Progenitor cell of endocrine pancreas (in vitro differentiated cells): Measurements from ENCODE around the gene HERC5. TPM values are rescaled to one million over a fixed set of nuclear protein-coding genes. Genes with fewer than 3 reads are reported as not detected.
"Not testable (repeated sequence)": the region's sequence is repeated elsewhere in the genome, so short reads cannot be mapped to it uniquely, and the experiment has no call there.

ENCODE experiments used
- DNase-seq: peaks from one replicate; pipeline ENCODE4 v3.0.0; 2021; ENCODE audit warnings: low spot score; ENCODE audit not compliant: unreplicated experiment
- H3K27ac Mint-ChIP-seq: 2 replicates; pipeline ENCODE4 v1.8.0; 2021; ENCODE audit warnings: mild to moderate bottlenecking, moderate library complexity, mixed read lengths
- H3K27me3 Mint-ChIP-seq: 2 replicates; pipeline ENCODE4 v1.8.0; 2021; ENCODE audit warnings: mixed read lengths
- H3K36me3 Mint-ChIP-seq: 2 replicates; pipeline ENCODE4 v1.8.0; 2022; ENCODE audit warnings: mixed read lengths; ENCODE audit not compliant: insufficient read depth
- H3K4me1 Mint-ChIP-seq: 2 replicates; pipeline ENCODE4 v1.8.0; 2021; ENCODE audit warnings: low read depth, mixed read lengths
- H3K4me3 Mint-ChIP-seq: 2 replicates; pipeline ENCODE4 v1.8.0; 2021; ENCODE audit warnings: low read depth, mild to moderate bottlenecking, moderate library complexity, mixed read lengths
- H3K9me3 Mint-ChIP-seq: 2 replicates; pipeline ENCODE4 v1.8.0; 2021; ENCODE audit warnings: low read depth, mixed read lengths
- total RNA-seq: library from RNA; stranded (reverse); gene quantifications from 2 replicates; pipeline ENCODE4 v1.2.1, GENCODE V29; 2021
- TF ChIP-seq, protein P1 (sequence below): fragments of 200-600 bp; sonication (generic); IDR thresholded peaks from one replicate; pipeline ENCODE4 v1.5.0; 2021; ENCODE audit warnings: antibody characterized with exemption, mild to moderate bottlenecking; ENCODE audit not compliant: unreplicated experiment

HERC5 gene
- total RNA-seq, 1 donor from 2014 or later = 2.6 TPM

DNA sequence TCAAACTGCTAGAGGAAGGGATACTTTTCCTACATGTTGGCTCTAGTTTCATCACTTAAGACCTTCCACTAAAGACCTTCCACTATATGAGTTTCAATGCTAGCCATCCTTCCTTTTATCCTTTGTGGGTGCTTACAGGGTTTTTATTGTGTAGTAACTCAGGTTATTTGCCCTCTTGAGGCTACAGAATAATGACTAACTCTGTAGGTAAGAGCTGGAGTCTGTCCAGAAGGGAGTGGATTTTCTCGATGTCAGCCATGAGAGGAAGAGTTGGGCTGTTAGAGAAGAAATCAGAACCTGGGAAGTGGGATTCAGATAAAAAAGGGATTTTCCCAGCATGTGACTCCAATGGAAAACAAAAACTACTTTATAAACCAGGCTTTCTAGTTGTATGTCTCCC lies 27.5 kb upstream of the HERC5 start:
- peaks cover 7% of the 10 kb centered on the region for H3K36me3 Mint-ChIP-seq
- H3K27ac Mint-ChIP-seq = no peak overlapping the region
- TF ChIP-seq, protein P1, sequence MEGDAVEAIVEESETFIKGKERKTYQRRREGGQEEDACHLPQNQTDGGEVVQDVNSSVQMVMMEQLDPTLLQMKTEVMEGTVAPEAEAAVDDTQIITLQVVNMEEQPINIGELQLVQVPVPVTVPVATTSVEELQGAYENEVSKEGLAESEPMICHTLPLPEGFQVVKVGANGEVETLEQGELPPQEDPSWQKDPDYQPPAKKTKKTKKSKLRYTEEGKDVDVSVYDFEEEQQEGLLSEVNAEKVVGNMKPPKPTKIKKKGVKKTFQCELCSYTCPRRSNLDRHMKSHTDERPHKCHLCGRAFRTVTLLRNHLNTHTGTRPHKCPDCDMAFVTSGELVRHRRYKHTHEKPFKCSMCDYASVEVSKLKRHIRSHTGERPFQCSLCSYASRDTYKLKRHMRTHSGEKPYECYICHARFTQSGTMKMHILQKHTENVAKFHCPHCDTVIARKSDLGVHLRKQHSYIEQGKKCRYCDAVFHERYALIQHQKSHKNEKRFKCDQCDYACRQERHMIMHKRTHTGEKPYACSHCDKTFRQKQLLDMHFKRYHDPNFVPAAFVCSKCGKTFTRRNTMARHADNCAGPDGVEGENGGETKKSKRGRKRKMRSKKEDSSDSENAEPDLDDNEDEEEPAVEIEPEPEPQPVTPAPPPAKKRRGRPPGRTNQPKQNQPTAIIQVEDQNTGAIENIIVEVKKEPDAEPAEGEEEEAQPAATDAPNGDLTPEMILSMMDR = no peak
- H3K4me1 Mint-ChIP-seq = peaks cover 7% of the 10 kb centered on the region
- H3K27me3 Mint-ChIP-seq = no peaks in the 10 kb centered on the region
- H3K4me3 Mint-ChIP-seq = no peak overlapping the region
- no peak for DNase-seq
- H3K9me3 Mint-ChIP-seq = peaks cover 4% of the 10 kb centered on the region

DNA sequence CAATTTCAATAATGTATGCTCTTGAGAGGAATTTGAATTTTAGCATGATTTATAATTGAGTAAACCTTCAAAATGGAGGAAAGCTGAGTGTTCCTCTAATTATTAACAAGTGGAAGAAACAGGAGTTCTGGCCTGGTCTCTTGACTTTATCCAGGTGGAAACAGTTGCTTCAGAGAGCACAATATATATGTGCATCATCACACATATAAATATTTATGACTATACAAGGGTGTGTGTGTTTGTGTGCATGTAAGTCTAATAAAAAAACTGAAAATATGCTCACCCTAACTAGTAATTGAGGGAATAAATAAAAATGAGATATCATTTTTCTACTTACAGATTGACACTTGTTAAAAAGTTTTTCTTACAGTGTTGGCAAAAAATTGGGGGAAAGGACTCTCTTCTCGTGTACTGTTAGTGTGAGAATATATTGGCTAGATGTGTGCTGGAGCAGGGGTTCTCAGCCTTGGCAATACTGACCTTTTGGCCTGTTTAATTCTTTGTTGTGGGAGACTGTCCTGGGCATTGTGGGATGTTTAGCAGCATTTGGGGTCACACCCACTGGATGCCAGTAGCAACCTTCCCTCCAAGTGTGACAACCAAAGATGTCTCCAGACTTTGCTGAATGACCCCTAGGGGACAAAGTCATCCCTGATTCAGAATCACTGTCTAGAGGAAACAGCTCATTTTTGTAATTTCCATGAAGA lies 20.8 kb upstream of the HERC5 start:
- H3K27ac Mint-ChIP-seq = no peak overlapping the region
- DNase-seq = no peak
- peaks cover 4% of the 10 kb centered on the region for H3K9me3 Mint-ChIP-seq
- TF ChIP-seq, protein P1 = no peak
- H3K4me1 Mint-ChIP-seq = no peaks in the 10 kb centered on the region
- peaks cover 9% of the 10 kb centered on the region for H3K36me3 Mint-ChIP-seq
- no peaks in the 10 kb centered on the region for H3K27me3 Mint-ChIP-seq
- H3K4me3 Mint-ChIP-seq = no peak overlapping the region

- H3K4me3 Mint-ChIP-seq, H3K4me1 Mint-ChIP-seq, H3K27me3 Mint-ChIP-seq, DNase-seq, H3K9me3 Mint-ChIP-seq, H3K27ac Mint-ChIP-seq: not testable (repeated sequence)
- peaks cover 16% of the 10 kb centered on the region for H3K36me3 Mint-ChIP-seq
Observed at GRCh38 chr4:88437873-88438272, 19.0 kb upstream of the HERC5 start.

DNA sequence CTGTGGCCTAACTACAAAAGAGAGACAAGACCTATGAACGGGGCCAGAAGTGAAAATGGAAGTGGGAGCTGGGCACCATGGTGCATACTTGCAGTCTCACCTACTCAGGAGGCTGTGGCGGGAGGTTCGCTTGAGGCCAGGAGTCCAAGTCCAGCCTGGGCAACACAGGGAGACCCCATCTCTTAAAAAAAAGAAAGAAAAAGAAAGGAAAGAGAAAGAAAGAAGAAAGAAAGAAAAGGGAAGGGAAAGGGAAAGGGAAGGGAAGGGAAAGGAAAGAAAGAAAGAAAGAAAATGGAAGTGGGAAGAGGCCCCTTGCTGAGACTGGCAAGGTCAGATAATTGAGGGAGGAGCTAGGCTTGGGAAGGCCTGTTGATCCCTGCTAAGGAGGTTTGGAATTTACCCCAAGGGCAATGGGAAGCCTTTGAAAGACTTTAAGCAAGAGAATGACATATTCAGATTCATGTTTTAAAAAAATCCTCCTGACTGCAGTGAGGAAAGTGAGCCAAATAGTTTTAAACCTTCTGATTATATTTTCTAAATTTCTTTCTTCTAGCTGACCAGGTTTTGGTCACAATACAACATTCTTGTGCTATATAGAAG lies 17.7 kb upstream of the HERC5 start:
- TF ChIP-seq, protein P1 = no peak
- H3K27me3 Mint-ChIP-seq = no peaks in the 10 kb centered on the region
- H3K36me3 Mint-ChIP-seq = peaks cover 11% of the 10 kb centered on the region
- H3K9me3 Mint-ChIP-seq = peaks cover 9% of the 10 kb centered on the region
- H3K4me1 Mint-ChIP-seq = no peaks in the 10 kb centered on the region
- H3K27ac Mint-ChIP-seq = peak overlapping the region; percentile 18
- no peak overlapping the region for H3K4me3 Mint-ChIP-seq
- no peak for DNase-seq

DNA sequence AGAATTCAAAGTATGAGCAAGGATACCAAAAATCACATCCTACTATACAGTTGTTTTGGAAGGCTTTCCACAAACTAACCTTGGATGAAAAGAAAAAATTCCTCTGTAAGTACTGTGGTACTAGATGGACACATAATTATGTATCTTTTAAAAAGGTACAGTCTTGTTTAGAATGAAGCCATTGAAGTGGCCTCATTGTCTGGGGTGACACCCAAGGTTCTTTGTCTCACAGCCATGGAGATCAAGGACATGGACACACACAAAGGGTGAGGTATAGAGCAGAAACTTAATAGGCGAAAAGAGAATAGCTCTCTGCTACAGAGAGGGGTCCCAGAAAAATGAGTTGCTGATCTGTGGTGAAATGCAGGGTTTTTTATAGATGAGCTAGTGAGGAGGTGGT lies 16.8 kb upstream of the HERC5 start:
- no peak overlapping the region for H3K27ac Mint-ChIP-seq
- TF ChIP-seq, protein P1 = no peak

DNA sequence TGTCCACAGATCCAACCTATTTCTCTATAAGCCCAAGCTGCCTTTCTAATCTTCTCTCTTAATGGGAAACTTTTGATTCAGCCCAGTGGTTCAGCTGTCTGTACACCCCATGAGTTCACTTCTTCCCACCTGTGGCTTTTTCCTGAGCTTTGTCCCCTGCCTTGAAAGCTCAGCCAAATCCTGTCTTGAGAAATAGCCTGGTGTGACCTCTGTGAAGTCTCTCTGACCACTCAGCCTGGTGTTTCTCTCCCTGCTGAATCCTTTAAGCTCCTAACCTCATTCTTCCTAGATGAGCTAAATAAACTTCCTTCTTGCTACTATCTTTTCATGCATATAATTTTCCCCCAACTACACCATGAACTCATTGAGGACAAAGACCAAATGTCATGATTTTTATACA lies 15.2 kb upstream of the HERC5 start:
- no peak overlapping the region for H3K27ac Mint-ChIP-seq
- no peak overlapping the region for H3K4me3 Mint-ChIP-seq
- no peaks in the 10 kb centered on the region for H3K27me3 Mint-ChIP-seq
- TF ChIP-seq, protein P1 = no peak
- H3K36me3 Mint-ChIP-seq = peaks cover 8% of the 10 kb centered on the region
- no peak for DNase-seq
- H3K9me3 Mint-ChIP-seq = peaks cover 9% of the 10 kb centered on the region
- H3K4me1 Mint-ChIP-seq = no peaks in the 10 kb centered on the region

More for the DNA sequence above, 16.8 kb upstream of the HERC5 start:
- peaks cover 8% of the 10 kb centered on the region for H3K36me3 Mint-ChIP-seq
- peaks cover 9% of the 10 kb centered on the region for H3K9me3 Mint-ChIP-seq
- no peaks in the 10 kb centered on the region for H3K4me1 Mint-ChIP-seq
- no peak for DNase-seq
- no peak overlapping the region for H3K4me3 Mint-ChIP-seq
- no peaks in the 10 kb centered on the region for H3K27me3 Mint-ChIP-seq
